Liver (tissue), 9 donors: ENCODE measurements around the gene RFX8. TPM values are rescaled to one million over a fixed set of nuclear protein-coding genes. Genes with fewer than 3 reads are reported as not detected.

ENCODE experiments used
- DNase-seq: peaks from one replicate; pipeline ENCODE4 v3.0.0-alpha.2; 2017; ENCODE audit warnings: low spot score
- H3K27ac ChIP-seq, 2 donors: one replicate each; pipeline ENCODE4 v1.7.0; 2013; ENCODE audit warnings: inconsistent platforms in 2 of 2, low read length in 2 of 2, control low read depth in 1 of 2, low read depth in 1 of 2, mild to moderate bottlenecking in 1 of 2
- H3K27me3 ChIP-seq, 4 donors: one replicate each; pipeline versions ENCODE4 v1.6.1 to v1.7.0; 2013; ENCODE audit warnings: low read length in 3 of 4, inconsistent platforms in 1 of 4, mild to moderate bottlenecking in 1 of 4, moderate library complexity in 1 of 4; ENCODE audit not compliant: control insufficient read depth in 4 of 4, insufficient read depth in 4 of 4
- H3K36me3 ChIP-seq, 4 donors: one replicate each; pipeline versions ENCODE4 v1.6.1 to v1.7.0; 2013; ENCODE audit warnings: low read length in 3 of 4, mild to moderate bottlenecking in 3 of 4, low read depth in 1 of 4, moderate library complexity in 1 of 4; ENCODE audit not compliant: control insufficient read depth in 4 of 4, insufficient read depth in 3 of 4
- H3K4me1 ChIP-seq, 4 donors: one replicate each; pipeline versions ENCODE4 v1.6.1 to v1.7.0; 2013; ENCODE audit warnings: low read length in 3 of 4, mild to moderate bottlenecking in 3 of 4, moderate library complexity in 1 of 4; ENCODE audit not compliant: control insufficient read depth in 4 of 4, insufficient read depth in 4 of 4
- H3K4me3 ChIP-seq, 3 donors: one replicate each; pipeline versions ENCODE4 v1.6.1 to v1.7.0; 2013; ENCODE audit warnings: low read length in 3 of 3, control low read depth in 1 of 3, low read depth in 1 of 3, mild to moderate bottlenecking in 1 of 3
- H3K9ac ChIP-seq, 2 donors: one replicate each; pipeline ENCODE4 v1.7.0; 2013; ENCODE audit warnings: low read length in 2 of 2, mild to moderate bottlenecking in 2 of 2, moderate library complexity in 2 of 2, control low read depth in 1 of 2, low read depth in 1 of 2
- H3K9me3 ChIP-seq, 4 donors: one replicate each; pipeline versions ENCODE4 v1.6.1 to v1.7.0; 2013; ENCODE audit warnings: low read length in 3 of 4; ENCODE audit not compliant: control insufficient read depth in 4 of 4
- EGR1 ChIP-seq, 2 donors: IDR thresholded peaks; 2 replicates each; pipeline ENCODE4 v1.6.1; 2016 to 2018; ENCODE audit warnings: antibody characterized with exemption in 2 of 2, low read depth in 2 of 2
- FOXA1 ChIP-seq: IDR thresholded peaks from 2 replicates; pipeline ENCODE4 v1.6.1; 2016; ENCODE audit warnings: antibody characterized with exemption
- GABPA ChIP-seq, 2 donors: IDR thresholded peaks in 1 of 2; conservative IDR thresholded peaks in 1 of 2; 2 replicates each; pipeline ENCODE4 v1.6.1; 2016; ENCODE audit warnings: antibody characterized with exemption in 2 of 2, mild to moderate bottlenecking in 1 of 2, moderate library complexity in 1 of 2
- HNF4A ChIP-seq, 2 donors: conservative IDR thresholded peaks; 2 replicates each; pipeline ENCODE4 v1.6.1; 2016; ENCODE audit warnings: antibody characterized with exemption in 2 of 2, mild to moderate bottlenecking in 2 of 2
- HNF4G ChIP-seq: IDR thresholded peaks from 2 replicates; pipeline ENCODE4 v1.6.1; 2016; ENCODE audit warnings: antibody characterized with exemption
- JUND ChIP-seq, 2 donors: IDR thresholded peaks; 2 replicates each; pipeline ENCODE4 v1.6.1; 2016; ENCODE audit warnings: antibody characterized with exemption in 2 of 2
- RAD21 ChIP-seq, 2 donors: IDR thresholded peaks; 2 replicates each; pipeline ENCODE4 v1.6.1; 2016; ENCODE audit warnings: antibody characterized with exemption in 2 of 2, mild to moderate bottlenecking in 2 of 2
- RXRA ChIP-seq, 2 donors: IDR thresholded peaks; 2 replicates each; pipeline ENCODE4 v1.6.1; 2017 to 2018; ENCODE audit warnings: antibody characterized with exemption in 2 of 2, mild to moderate bottlenecking in 1 of 2
- SP1 ChIP-seq: IDR thresholded peaks from 2 replicates; pipeline ENCODE4 v1.6.1; 2018; ENCODE audit warnings: antibody characterized with exemption, mild to moderate bottlenecking
- TAF1 ChIP-seq: conservative IDR thresholded peaks from 2 replicates; pipeline ENCODE4 v1.6.1; 2016; ENCODE audit warnings: antibody characterized with exemption, mild to moderate bottlenecking
- YY1 ChIP-seq: IDR thresholded peaks from 2 replicates; pipeline ENCODE4 v1.6.1; 2016; ENCODE audit warnings: antibody characterized with exemption, mild to moderate bottlenecking
- WGBS: extraction: QIAGEN DNeasy Blood & Tissue Kit; methylation state at CpG from one replicate; pipeline ENCODE4 v1.1.7; 2013; 5-methylcytosine and 5-hydroxymethylcytosine counted together
- polyA plus RNA-seq, 2 donors: library from polyadenylated mRNA; stranded (reverse) in 1 of 2; unstranded in 1 of 2; fragments of 200-250 nt in 1 of 2; fragments of >200 nt in 1 of 2; fragmentation: Nextera tagmentation in 1 of 2; extraction: Ambion mirVana in 1 of 2; gene quantifications; one replicate each; pipeline versions ENCODE4 v1.2.1 to v1.2.3, GENCODE V29; 2013 to 2015
- total RNA-seq, 2 donors: library from RNA; depleted of rRNA; stranded (reverse); fragments of >200 nt; gene quantifications; one replicate each; pipeline ENCODE4 v1.2.3, GENCODE V29; 2014
- TF ChIP-seq, protein P1 (sequence below): IDR thresholded peaks from 2 replicates; pipeline ENCODE4 v1.6.1; 2016; ENCODE audit warnings: antibody characterized with exemption
- TF ChIP-seq, protein P2 (sequence below): IDR thresholded peaks from 2 replicates; pipeline ENCODE4 v1.6.1; 2016; ENCODE audit warnings: antibody characterized with exemption
- TF ChIP-seq, protein P3 (sequence below): IDR thresholded peaks from 2 replicates; pipeline ENCODE4 v1.6.1; 2016; ENCODE audit warnings: antibody characterized with exemption
- TF ChIP-seq, protein P4 (sequence below): IDR thresholded peaks from 2 replicates; pipeline ENCODE4 v1.6.1; 2016; ENCODE audit warnings: antibody characterized with exemption, mild to moderate bottlenecking
- donor health status: healthy.
- donor health status: healthy.
- donor health status: healthy.
- donor health status: healthy.
- donor health status: healthy.

RFX8 gene
- total and polyA plus RNA-seq, 4 donors: 0.08 to 0.09 (median 0.09) TPM; not detected in 1

DNA sequence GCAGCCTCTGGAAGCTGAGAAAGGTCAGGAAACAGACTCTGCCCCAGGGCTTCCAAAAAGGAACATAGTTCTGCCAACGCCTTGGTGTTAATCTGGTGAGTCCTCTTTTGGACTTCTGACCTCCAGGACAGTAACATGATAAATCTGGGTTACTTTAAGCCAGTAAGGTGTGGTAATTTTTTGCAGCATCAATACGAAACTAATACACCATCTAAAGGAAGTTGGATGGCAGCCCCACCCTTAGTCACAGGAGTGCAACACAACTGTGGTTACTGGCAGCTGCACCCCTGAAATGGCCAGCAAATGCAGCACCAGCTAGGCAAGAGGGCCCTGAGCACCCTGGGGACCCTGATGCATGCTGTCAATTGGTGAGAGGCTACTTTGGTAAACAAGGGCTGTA lies 113.4 kb downstream of the RFX8 start:
- no peaks in the 10 kb centered on the region for H3K27me3 ChIP-seq
- H3K27ac ChIP-seq: no peak overlapping the region
- no peak for DNase-seq
- 46% methylated on average over 2 of the region's 2 CpGs for WGBS
- no peaks in the 10 kb centered on the region for H3K4me1 ChIP-seq
- no peak for TF ChIP-seq HNF4A (conservative IDR thresholded peaks at IDR 0.05)
- TF ChIP-seq, protein P1, sequence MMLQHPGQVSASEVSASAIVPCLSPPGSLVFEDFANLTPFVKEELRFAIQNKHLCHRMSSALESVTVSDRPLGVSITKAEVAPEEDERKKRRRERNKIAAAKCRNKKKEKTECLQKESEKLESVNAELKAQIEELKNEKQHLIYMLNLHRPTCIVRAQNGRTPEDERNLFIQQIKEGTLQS: no peak
- TF ChIP-seq TAF1: no peak
- TF ChIP-seq SP1: no peak
- no peak for TF ChIP-seq HNF4G
- no peak for TF ChIP-seq FOXA1
- TF ChIP-seq, protein P2, sequence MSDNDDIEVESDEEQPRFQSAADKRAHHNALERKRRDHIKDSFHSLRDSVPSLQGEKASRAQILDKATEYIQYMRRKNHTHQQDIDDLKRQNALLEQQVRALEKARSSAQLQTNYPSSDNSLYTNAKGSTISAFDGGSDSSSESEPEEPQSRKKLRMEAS: no peak
- no peak for TF ChIP-seq JUND (IDR thresholded peaks at IDR 0.05)
- TF ChIP-seq, protein P3, sequence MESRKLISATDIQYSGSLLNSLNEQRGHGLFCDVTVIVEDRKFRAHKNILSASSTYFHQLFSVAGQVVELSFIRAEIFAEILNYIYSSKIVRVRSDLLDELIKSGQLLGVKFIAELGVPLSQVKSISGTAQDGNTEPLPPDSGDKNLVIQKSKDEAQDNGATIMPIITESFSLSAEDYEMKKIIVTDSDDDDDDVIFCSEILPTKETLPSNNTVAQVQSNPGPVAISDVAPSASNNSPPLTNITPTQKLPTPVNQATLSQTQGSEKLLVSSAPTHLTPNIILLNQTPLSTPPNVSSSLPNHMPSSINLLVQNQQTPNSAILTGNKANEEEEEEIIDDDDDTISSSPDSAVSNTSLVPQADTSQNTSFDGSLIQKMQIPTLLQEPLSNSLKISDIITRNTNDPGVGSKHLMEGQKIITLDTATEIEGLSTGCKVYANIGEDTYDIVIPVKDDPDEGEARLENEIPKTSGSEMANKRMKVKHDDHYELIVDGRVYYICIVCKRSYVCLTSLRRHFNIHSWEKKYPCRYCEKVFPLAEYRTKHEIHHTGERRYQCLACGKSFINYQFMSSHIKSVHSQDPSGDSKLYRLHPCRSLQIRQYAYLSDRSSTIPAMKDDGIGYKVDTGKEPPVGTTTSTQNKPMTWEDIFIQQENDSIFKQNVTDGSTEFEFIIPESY: no peak
- TF ChIP-seq, protein P4, sequence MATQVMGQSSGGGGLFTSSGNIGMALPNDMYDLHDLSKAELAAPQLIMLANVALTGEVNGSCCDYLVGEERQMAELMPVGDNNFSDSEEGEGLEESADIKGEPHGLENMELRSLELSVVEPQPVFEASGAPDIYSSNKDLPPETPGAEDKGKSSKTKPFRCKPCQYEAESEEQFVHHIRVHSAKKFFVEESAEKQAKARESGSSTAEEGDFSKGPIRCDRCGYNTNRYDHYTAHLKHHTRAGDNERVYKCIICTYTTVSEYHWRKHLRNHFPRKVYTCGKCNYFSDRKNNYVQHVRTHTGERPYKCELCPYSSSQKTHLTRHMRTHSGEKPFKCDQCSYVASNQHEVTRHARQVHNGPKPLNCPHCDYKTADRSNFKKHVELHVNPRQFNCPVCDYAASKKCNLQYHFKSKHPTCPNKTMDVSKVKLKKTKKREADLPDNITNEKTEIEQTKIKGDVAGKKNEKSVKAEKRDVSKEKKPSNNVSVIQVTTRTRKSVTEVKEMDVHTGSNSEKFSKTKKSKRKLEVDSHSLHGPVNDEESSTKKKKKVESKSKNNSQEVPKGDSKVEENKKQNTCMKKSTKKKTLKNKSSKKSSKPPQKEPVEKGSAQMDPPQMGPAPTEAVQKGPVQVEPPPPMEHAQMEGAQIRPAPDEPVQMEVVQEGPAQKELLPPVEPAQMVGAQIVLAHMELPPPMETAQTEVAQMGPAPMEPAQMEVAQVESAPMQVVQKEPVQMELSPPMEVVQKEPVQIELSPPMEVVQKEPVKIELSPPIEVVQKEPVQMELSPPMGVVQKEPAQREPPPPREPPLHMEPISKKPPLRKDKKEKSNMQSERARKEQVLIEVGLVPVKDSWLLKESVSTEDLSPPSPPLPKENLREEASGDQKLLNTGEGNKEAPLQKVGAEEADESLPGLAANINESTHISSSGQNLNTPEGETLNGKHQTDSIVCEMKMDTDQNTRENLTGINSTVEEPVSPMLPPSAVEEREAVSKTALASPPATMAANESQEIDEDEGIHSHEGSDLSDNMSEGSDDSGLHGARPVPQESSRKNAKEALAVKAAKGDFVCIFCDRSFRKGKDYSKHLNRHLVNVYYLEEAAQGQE: no peak
- no peak for TF ChIP-seq RXRA (IDR thresholded peaks at IDR 0.05)
- TF ChIP-seq RAD21 (IDR thresholded peaks at IDR 0.05): no peak
- H3K9me3 ChIP-seq: no peaks in the 10 kb centered on the region
- no peaks in the 10 kb centered on the region for H3K36me3 ChIP-seq
- H3K9ac ChIP-seq: no peak overlapping the region
- no peak overlapping the region for H3K4me3 ChIP-seq

DNA sequence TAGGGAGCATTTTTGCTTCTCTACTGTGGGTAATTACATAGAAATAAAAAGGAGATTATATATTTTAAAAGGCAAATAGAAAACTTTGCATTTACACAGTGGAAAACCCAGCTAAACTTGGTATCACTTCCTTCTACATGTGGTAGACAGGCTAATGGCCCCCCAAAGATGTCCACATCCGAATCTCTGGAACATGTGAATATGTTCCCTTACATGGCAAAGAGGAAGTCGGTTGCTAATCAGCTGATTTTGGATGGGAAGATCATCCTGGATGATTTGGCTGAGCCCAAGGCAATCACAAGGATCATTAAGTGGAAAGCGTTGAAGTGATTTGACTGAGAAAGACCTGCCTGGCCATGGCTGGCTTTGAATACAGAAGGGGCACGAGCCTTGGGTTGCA lies 113.8 kb downstream of the RFX8 start:
- no peak for TF ChIP-seq EGR1 (IDR thresholded peaks at IDR 0.05; ENCODE audit: low read depth in 2 of 2)
- TF ChIP-seq, protein P3: no peak
- TF ChIP-seq HNF4G: no peak
- TF ChIP-seq FOXA1: no peak
- no peak for TF ChIP-seq JUND (IDR thresholded peaks at IDR 0.05)
- TF ChIP-seq SP1: no peak
- TF ChIP-seq, protein P1: no peak
- TF ChIP-seq TAF1: no peak
- no peak for TF ChIP-seq GABPA (IDR thresholded peaks at IDR 0.05 in 1 of 2, conservative IDR thresholded peaks at IDR 0.05 in 1 of 2)
- TF ChIP-seq RXRA (IDR thresholded peaks at IDR 0.05): no peak
- TF ChIP-seq YY1: no peak
- no peaks in the 10 kb centered on the region for H3K36me3 ChIP-seq
- H3K9me3 ChIP-seq: no peaks in the 10 kb centered on the region
- H3K27me3 ChIP-seq: no peaks in the 10 kb centered on the region
- DNase-seq: no peak
- WGBS: 73% methylated on average over 4 of the region's 4 CpGs
- no peak overlapping the region for H3K9ac ChIP-seq
- H3K27ac ChIP-seq: no peak overlapping the region
- H3K4me1 ChIP-seq: no peaks in the 10 kb centered on the region
- no peak overlapping the region for H3K4me3 ChIP-seq
